MM.1S (cell line): ENCODE measurements around the gene EPHA2.

Experiments
- DNase-seq: peaks from one replicate; pipeline ENCODE4 v3.0.0-alpha.2; 2015
- H2AFZ ChIP-seq: fragments of 300-600 bp; sonication (generic); 2 replicates; pipeline ENCODE4 v1.6.0; 2016; ENCODE audit warnings: antibody characterized with exemption, low read length
- H3F3A ChIP-seq: fragments of 300-600 bp; sonication (generic); 2 replicates; pipeline ENCODE4 v1.6.1; 2016; ENCODE audit warnings: mild to moderate bottlenecking, antibody characterized with exemption, low read length, moderate library complexity, mixed read lengths; ENCODE audit not compliant: insufficient read depth
- H3K27ac ChIP-seq: fragments of 300-600 bp; sonication (generic); 2 replicates; pipeline ENCODE4 v1.5.1; 2016; ENCODE audit warnings: mild to moderate bottlenecking, low read length
- H3K27me3 ChIP-seq: fragments of 300-600 bp; sonication (generic); replicated peaks from 2 replicates; pipeline ENCODE4 v1.6.0; 2016; ENCODE audit warnings: low read length; ENCODE audit not compliant: insufficient read depth
- H3K36me3 ChIP-seq: fragments of 300-600 bp; sonication (generic); replicated peaks from 2 replicates; pipeline ENCODE4 v1.6.1; 2016; ENCODE audit warnings: mild to moderate bottlenecking, low read length, mixed read lengths; ENCODE audit not compliant: insufficient read depth
- H3K4me1 ChIP-seq: fragments of 300-600 bp; sonication (generic); 2 replicates; pipeline ENCODE4 v1.6.1; 2016; ENCODE audit warnings: low read length, mixed read lengths
- H3K4me2 ChIP-seq: fragments of 300-600 bp; sonication (generic); 2 replicates; pipeline ENCODE4 v1.6.0; 2016; ENCODE audit warnings: low read depth, low read length
- H3K4me3 ChIP-seq: fragments of 300-600 bp; sonication (generic); 2 replicates; pipeline ENCODE4 v1.5.1; 2016; ENCODE audit warnings: low read length, mixed read lengths
- H3K79me2 ChIP-seq: fragments of 300-600 bp; sonication (generic); 2 replicates; pipeline ENCODE4 v1.6.1; 2016; ENCODE audit warnings: mixed run types, low read length, mixed read lengths
- H3K9ac ChIP-seq: fragments of 300-600 bp; sonication (generic); 2 replicates; pipeline ENCODE4 v1.6.1; 2016; ENCODE audit warnings: low read length, mixed read lengths
- H3K9me2 ChIP-seq: fragments of 300-600 bp; sonication (generic); replicated peaks from 2 replicates; pipeline ENCODE4 v1.6.1; 2016; ENCODE audit warnings: mild to moderate bottlenecking, low read length, mixed read lengths; ENCODE audit not compliant: insufficient read depth
- H3K9me3 ChIP-seq: fragments of 300-600 bp; sonication (generic); replicated peaks from 2 replicates; pipeline ENCODE4 v1.6.1; 2016; ENCODE audit warnings: mild to moderate bottlenecking, low read length, mixed read lengths; ENCODE audit not compliant: insufficient read depth
- H4K20me1 ChIP-seq: fragments of 300-600 bp; sonication (generic); 2 replicates; pipeline ENCODE4 v1.6.1; 2016; ENCODE audit warnings: mild to moderate bottlenecking, low read length, moderate library complexity, mixed read lengths; ENCODE audit not compliant: insufficient read depth
- EZH2 ChIP-seq: fragments of 300-600 bp; sonication (generic); optimal IDR thresholded peaks from 2 replicates; pipeline ENCODE3; 2017; ENCODE audit warnings: low read depth, mild to moderate bottlenecking, antibody characterized with exemption, low read length, mixed read lengths
- EZH2phosphoT487 ChIP-seq: fragments of 300-600 bp; sonication (generic); IDR thresholded peaks from 2 replicates; pipeline ENCODE4 v1.6.1; 2018; ENCODE audit warnings: antibody characterized with exemption, low read length
- TF ChIP-seq, protein P1 (sequence below): fragments of 300-600 bp; sonication (generic); IDR thresholded peaks from 2 replicates; pipeline ENCODE4 v1.5.1; 2016; ENCODE audit warnings: antibody characterized with exemption, low read length, mixed read lengths

The EPHA2 gene

DNA sequence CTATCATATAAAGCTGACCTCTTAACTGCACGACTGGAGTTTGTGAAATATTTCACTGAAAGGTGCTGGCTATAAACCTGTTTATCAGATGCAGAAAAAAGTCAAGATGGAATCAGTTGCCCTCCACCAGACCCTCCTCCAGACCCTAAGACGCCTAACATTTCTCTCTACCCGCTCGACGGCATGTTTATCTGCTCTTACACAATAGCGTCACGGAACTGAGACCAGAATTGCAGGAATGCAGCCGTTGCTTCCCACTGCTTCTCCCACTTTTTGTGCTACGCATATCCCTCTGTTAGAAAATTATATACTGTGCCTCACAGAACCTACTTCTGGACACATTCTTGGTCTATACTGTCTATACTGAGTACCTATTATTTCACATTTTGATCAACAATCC, 54.2 kb downstream of the EPHA2 start:
- H3K9ac ChIP-seq: no peak overlapping the region
- no peaks in the 10 kb centered on the region for H3K36me3 ChIP-seq
- no peaks in the 10 kb centered on the region for H3K79me2 ChIP-seq
- no peaks in the 10 kb centered on the region for H3K9me2 ChIP-seq
- no peaks in the 10 kb centered on the region for H4K20me1 ChIP-seq
- no peak for DNase-seq
- H3K4me1 ChIP-seq: no peaks in the 10 kb centered on the region
- peaks cover 59% of the 10 kb centered on the region for H3K27me3 ChIP-seq
- H3K9me3 ChIP-seq: no peaks in the 10 kb centered on the region
- H3K27ac ChIP-seq: no peak overlapping the region
- no peak overlapping the region for H3K4me3 ChIP-seq
- no peaks in the 10 kb centered on the region for H3F3A ChIP-seq
- no peak overlapping the region for H2AFZ ChIP-seq
- H3K4me2 ChIP-seq: no peak overlapping the region
- TF ChIP-seq EZH2phosphoT487 (no peak), EZH2 (no peak)
- TF ChIP-seq, protein P1, sequence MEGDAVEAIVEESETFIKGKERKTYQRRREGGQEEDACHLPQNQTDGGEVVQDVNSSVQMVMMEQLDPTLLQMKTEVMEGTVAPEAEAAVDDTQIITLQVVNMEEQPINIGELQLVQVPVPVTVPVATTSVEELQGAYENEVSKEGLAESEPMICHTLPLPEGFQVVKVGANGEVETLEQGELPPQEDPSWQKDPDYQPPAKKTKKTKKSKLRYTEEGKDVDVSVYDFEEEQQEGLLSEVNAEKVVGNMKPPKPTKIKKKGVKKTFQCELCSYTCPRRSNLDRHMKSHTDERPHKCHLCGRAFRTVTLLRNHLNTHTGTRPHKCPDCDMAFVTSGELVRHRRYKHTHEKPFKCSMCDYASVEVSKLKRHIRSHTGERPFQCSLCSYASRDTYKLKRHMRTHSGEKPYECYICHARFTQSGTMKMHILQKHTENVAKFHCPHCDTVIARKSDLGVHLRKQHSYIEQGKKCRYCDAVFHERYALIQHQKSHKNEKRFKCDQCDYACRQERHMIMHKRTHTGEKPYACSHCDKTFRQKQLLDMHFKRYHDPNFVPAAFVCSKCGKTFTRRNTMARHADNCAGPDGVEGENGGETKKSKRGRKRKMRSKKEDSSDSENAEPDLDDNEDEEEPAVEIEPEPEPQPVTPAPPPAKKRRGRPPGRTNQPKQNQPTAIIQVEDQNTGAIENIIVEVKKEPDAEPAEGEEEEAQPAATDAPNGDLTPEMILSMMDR: no peak

DNA sequence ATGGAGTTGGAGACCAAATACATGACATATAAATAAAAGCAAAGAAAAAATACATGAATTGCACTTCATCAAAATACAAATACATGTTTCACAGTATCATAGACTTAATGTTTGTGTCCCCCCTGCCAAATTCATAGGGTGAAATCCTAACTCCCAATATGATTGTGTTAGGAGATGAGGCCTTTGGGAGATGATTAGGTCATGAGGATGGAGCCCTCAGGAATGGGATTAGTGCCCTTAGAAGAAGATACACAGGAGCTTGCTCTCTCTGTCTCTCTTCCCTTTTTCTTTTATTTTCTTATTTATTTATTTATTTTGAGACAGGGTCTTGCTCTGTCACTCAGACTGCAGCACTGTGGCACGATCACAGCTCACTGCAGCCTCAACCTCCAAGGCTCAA, 56.5 kb downstream of the EPHA2 start:
- H3K79me2 ChIP-seq: no peaks in the 10 kb centered on the region
- no peak overlapping the region for H2AFZ ChIP-seq
- no peak overlapping the region for H3K27ac ChIP-seq
- peaks cover 64% of the 10 kb centered on the region for H3K27me3 ChIP-seq
- H3F3A ChIP-seq: no peaks in the 10 kb centered on the region
- no peaks in the 10 kb centered on the region for H3K36me3 ChIP-seq
- no peak overlapping the region for H3K4me3 ChIP-seq
- no peaks in the 10 kb centered on the region for H3K4me1 ChIP-seq
- H3K9me2 ChIP-seq: no peaks in the 10 kb centered on the region
- TF ChIP-seq EZH2: no peak
- TF ChIP-seq, protein P1: no peak
- TF ChIP-seq EZH2phosphoT487: no peak
- no peaks in the 10 kb centered on the region for H3K9me3 ChIP-seq
- H3K9ac ChIP-seq: no peak overlapping the region
- DNase-seq: no peak
- no peaks in the 10 kb centered on the region for H4K20me1 ChIP-seq
- H3K4me2 ChIP-seq: no peak overlapping the region

DNA sequence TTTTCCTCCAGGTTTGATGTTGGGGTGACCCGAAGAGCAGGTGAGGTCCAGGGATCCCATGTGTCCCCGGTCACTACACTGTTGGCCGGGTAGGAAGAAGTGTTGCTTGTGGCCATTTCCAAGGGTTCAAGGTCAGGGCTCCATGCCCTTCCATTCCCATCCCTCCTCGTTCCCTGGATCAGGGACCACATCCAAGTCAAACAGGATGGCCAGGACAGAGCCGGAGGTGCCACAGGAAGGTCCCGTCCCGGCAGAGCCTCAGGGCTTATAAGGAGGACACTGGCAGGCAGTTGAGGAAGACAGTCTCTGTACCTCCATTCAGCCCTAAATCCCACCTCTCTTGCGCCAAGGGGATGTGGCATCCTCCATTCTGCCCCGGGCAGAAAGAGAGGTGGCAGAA, 60.4 kb downstream of the EPHA2 start:
- Histone ChIP-seq H3K9ac (no peak overlapping the region), H3K4me2 (no peak overlapping the region), H3K27me3 (peaks cover 70% of the 10 kb centered on the region), H3F3A (no peaks in the 10 kb centered on the region), H3K79me2 (no peaks in the 10 kb centered on the region), H3K36me3 (no peaks in the 10 kb centered on the region), H2AFZ (no peak overlapping the region), H3K27ac (no peak overlapping the region), H3K9me3 (no peaks in the 10 kb centered on the region), H3K4me3 (no peak overlapping the region), H3K9me2 (no peaks in the 10 kb centered on the region), H3K4me1 (no peaks in the 10 kb centered on the region), H4K20me1 (no peaks in the 10 kb centered on the region)
- no peak for TF ChIP-seq EZH2
- TF ChIP-seq, protein P1: no peak
- no peak for TF ChIP-seq EZH2phosphoT487
- no peak for DNase-seq
